ENCODE measurements around the gene LELP1.
"Not testable (repeated sequence)": the region's sequence is repeated elsewhere in the genome, so short reads cannot be mapped to it uniquely, and the experiment has no call there.

LELP1 gene

GRCh38 chr1:153203130-153203529, at the start of gene LELP1:
TSS of gene LELP1 (plus strand) at chr1:153203430. CDS start at chr1:153204708, 1,278 bp downstream.
- no peak for DNase-seq

DNA sequence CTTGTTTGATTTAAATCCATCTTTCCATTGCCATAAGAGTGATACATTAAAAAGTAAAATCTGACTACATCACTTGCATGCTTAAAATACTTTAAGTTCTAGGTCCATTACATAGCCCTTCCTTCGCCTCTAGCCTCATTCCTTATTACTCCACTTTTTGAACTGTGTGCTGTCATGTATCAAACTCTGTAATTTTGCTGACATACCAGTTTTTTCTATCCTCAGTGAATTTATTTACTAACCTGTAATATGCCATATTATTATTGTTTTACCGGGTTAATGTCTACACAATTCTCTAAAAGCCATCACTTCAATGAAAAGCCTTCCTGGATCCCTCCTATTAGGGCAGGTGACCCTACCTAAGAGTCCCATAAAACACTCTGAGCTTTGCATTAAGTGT, 47.7 kb upstream of the LELP1 start:
- DNase-seq: no peak

DNA sequence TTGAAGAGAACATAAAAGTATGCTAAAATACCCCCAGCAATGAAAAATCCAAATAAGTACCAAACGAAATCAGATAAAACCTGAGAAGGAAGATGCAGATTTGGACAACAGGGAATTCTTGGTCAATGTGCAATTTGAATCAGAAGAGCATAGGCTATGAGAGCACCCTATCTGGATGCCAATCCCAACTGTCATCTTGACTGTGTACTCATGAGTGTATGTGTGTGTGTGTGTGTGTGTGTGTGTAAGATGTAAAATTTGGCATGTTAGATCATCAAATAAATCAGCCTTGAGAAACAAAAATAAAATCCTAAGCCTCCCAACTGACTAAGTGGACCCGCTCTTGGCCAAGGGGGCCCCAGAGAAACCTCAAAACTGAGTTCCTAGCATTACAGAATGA, 34.5 kb upstream of the LELP1 start:
- no peak for DNase-seq

DNA sequence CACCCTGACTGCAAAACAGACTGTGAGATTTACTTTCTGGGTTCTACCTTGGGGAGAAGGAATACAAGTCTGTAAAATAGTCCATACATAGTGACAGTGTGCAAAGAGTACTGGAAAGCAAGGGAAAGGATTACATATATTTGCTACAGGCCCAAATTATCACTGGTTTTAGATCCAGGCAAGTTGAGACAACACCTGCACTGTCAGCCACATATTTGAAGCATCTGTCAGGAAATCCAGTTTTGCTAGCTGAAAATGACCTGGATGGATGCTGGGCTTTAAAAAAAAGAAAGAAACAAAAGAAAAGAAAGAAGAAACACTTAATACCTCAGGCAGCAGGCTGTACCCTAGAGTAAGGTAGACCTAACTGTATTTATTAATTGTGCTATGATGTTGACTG, 28.6 kb upstream of the LELP1 start:
- DNase-seq: no peak

DNA sequence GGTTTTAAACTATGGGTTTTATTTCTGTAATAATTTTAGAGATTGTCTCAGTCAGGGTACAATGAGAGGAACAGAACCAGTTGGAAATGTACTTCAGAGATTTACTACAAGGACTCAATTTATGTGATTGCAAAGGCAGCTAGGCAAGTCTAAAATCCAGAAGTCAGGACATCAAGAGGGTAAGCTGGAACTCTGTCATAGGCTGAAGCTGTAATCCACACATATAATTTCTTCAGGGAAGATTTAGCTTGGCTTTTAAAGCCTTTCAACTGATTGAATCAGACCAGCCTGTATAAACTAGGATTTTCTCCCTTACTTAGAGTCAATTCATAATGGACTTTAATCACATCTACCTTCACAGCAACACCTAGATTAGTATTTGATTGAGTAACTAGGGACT, 24.3 kb upstream of the LELP1 start:
- DNase-seq: no peak

DNA sequence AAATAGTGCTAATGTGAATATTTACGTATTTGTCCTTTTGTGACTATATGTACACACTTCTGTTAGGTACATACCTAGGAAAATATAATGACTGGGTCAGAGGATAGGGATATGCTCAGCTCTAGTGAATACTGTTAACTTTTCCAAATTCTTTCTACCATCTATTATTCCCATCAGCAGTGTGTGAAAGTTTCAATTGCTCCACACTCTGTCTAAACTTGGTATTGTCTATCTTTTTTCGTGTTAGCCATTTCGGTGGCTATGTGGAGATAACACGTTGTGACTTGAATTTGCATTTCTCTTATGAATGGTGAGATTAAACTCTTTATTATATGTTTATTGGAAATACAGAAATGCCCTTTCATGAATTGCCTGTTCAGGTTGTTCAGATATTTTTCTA, 22.7 kb upstream of the LELP1 start:
- DNase-seq: no peak

GRCh38 chr1:153188301-153188700, 14.9 kb upstream of the LELP1 start:
- not testable (repeated sequence) for DNase-seq

GRCh38 chr1:153190373-153190772, 12.9 kb upstream of the LELP1 start:
- DNase-seq: no peak

GRCh38 chr1:153192697-153193096, 10.5 kb upstream of the LELP1 start:
- DNase-seq: peak; percentile 16

DNA sequence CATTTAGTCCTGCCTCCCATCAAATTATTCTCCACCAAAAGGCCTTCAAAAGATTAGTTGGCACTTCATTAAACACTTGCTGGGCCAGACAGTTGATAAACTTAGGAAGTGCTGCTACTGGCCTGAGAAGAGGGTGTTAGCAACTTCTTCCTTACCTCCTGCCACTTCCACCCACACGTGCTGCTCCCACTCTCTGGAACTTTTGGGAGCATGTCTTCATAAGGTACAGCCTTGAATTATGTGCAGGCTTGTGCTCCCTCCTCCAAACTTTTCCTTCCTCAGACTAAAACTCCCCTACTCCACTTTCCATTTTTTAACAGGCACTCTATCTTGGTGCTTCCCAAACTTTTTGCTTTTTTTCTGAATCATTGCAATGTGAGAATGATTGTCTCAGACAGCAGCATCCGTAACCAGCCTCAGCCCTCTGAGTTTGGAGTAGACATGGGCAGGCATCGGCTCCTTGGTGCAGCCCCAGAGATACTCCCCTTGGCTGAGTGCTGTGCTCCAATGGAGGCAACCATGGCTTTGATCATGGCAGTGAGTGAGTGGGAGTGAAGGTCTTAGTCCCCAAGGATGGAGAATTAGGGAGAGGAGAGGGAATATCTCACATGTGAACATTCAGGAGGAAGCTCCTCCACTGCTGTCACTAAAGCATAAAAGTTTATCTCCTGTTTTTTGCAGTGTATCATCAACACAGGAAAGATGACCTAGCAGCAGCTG, 8.7 kb upstream of the LELP1 start:
- no peak for DNase-seq

DNA sequence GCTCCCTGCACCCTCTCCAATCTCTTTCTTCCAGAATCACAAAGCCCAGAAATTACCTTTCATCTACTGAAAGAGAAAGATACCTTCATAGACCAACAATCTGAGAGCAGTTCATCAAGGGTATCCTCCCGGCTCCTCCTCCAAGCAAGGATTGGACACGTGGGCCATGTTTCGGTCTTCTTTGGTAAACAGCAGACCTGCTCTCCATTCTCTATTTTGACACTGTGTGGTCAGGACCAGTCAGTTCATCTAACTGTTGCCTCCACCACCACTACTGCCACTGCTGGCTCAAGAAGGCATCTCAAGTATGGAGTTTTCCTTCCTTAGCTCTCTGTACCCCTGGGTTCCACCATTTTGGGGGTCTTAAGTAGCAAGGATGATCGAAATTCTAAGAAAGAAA, 8.0 kb upstream of the LELP1 start:
- DNase-seq: no peak

GRCh38 chr1:153202006-153202405, 1.2 kb upstream of the LELP1 start:
- DNase-seq: no peak

- DNase-seq: no peak
These were observed 3.4 kb downstream of the LELP1 start for GRCh38 chr1:153206631-153207030.

DNA sequence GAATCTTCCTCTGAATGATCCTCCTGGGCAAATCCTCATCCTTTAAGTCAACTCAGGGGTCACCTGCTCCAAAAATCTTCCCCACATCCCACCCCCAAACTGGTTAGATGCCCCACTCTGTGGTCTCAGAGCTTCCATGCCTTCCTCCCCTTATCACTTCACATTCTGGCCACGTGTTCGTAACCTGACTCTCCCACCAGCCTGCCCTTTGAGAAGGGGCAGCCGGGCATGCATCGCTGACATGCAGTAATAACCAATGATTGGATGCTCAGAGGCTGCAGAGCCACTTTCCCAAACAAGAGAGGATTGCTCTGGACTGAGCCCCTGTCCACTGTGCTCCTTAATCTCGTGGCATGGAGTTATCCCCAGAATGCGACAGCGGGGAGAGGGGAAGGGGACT, 7.0 kb downstream of the LELP1 start:
- no peak for DNase-seq

GRCh38 chr1:153212201-153212600, 9.0 kb downstream of the LELP1 start:
- no peak for DNase-seq

DNA sequence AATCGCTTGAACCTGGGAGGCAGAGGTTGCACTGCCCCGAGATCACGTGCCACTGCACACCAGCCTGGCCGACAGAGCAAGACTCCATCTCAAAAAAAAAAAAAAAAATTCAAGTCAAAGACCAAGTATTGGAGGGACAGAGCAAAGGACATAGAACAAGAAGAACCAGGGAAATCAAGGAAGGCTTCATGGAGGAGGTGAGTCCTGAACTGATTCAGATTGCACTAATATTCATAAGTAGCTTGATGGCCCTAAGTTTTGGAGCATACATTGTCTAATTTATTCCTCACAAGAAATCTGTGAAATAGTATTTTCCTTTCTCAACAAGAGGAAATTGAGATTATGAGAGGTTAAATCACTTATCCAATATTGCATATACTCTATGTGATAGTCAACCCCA, 10.3 kb downstream of the LELP1 start:
- DNase-seq: no peak

GRCh38 chr1:153217212-153217611, 14.0 kb downstream of the LELP1 start, which contains the start of gene PRR9:
TSS of gene PRR9 (plus strand) at chr1:153217584. CDS start at chr1:153218145, 561 bp downstream.
- no peak for DNase-seq

- no peak for DNase-seq
These were observed 14.7 kb downstream of the LELP1 start for GRCh38 chr1:153217744-153218416.

DNA sequence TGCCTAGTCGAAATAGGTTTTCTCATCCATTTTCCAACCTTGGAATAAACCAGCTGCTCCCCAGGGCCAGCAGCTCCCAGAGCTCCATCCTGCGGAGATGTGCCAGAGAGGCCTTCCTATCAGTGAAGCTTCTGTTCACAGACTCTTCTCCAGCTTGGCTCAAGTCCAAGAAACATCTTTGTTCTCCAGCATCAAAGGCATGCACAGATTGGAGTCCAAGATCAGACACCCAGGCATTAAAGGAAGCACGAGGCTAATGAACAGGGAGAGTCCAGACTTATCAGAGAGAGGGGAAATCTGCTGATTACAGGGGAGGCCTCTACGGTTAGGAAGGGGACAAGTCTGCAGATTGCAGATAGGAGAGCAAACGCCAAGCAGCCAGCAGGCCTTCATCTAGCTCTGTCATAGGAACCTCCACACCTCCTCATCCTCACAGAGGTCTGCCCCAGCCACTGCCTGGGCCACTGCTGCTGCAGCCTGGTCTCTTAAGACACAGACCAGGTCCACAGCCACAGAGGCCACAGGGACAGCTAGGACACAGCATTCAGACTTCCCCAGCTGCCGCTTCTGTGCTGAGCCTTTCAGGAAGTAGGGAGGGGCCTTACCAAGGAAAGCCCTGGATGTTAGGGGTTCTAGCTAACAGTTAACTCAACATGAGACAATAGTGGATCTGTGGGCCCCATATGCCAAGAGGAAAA, 17.5 kb downstream of the LELP1 start:
- no peak for DNase-seq

DNA sequence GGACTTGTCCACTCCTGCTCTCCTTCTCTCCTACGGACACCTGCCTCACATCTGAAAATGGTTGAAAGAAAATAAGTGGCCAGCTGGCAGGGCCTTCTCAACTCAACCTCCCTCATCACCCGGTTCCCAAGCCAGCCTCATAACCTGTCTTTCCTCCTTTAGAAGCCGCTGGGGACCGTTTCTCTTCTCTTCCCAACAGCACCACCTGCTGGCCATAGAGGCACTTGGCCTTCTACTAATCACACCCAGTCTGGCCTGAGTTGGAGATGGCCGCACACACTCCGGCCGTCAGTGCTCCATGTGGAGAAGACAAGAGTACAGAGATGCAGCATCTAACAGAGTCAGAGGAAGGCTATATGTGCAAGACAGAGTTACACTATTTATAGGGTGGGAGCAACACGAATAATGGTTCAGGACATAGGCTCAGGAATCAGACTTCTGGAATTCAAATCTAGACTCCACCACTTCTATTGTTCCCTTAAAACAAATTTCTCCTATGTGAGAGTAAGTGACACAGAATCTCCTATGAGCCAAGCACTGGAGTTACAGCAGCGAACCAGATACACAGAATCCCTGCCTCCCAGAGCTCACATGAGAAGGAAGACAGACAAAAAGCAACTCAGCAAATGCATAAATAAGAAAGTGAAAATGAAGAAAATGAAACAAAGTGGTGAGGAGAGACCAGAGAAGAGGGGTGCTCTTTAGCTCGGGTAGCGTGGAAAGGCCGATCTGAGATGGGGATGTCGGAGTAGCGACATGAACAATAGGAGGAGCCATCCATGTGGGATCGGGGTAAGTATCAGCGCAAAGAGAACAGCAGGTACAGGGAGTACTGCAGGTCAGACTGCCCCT, 20.0 kb downstream of the LELP1 start:
- DNase-seq: peak; percentile 64

- DNase-seq: no peak
These were observed 24.6 kb downstream of the LELP1 start for GRCh38 chr1:153227810-153228209.

GRCh38 chr1:153228491-153228890, 25.3 kb downstream of the LELP1 start:
- DNase-seq: no peak
